Measurements from ENCODE around the gene GDF3. TPM values are rescaled to one million over a fixed set of nuclear protein-coding genes. Genes with fewer than 3 reads are reported as not detected.

The GDF3 gene
- total RNA-seq, 3 donors from 2014 or later, result 0.33 TPM; not detected in 2

DNA sequence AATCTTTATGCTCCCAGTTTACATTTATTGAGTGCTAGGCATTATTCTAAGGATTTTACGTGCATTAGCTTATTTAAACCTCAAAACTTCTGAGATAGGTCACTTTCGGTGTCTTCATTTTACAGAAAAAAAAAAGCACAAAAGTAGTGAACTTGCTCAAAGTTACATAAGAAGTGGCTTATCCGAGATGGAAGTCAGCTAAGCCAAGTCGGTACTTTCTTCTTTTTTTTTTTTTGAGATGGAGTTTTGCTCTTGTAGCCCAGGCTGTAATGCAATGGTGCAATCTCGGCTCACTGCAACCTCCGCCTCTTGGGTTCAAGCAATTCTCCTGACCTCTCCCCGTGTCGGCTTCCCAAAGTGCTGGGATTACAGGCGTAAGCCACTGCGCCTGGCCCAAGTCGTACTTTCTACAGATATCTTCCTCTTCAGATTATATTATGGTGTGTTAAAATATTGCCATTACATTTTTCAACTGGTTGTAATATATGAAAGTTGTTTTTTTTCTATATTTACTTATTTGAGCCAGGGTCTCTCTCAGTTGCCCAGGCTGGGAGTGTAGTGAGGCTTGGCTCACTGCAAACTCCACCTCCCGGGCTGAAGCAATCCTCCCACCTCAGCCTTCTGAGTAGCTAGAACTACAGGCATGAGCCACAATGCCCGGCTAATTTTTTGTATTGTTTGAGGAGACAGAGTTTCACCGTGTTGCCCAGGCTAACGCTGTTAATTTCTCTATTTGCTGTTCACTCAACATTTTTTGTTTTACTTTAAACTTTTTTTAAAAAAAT lies 24.6 kb upstream of the GDF3 start:
- Histone ChIP-seq H3K4me1 (no peaks in the 10 kb centered on the region), H3K27ac (no peak overlapping the region), H3K36me3 (no peaks in the 10 kb centered on the region), H3K4me3 (no peak overlapping the region), H3K9me3 (no peaks in the 10 kb centered on the region), H3K27me3 (peaks cover 0 to under 1% of the 10 kb centered on the region in 2 donors)
- intact Hi-C loops (cut with DNase I; ENCODE audit: low total_unique reads), result no loop called here
- TF ChIP-seq POLR2AphosphoS5 (IDR thresholded peaks at IDR 0.05) (no peak), POLR2A (IDR thresholded peaks at IDR 0.05) (no peak)
- TF ChIP-seq, protein P1, sequence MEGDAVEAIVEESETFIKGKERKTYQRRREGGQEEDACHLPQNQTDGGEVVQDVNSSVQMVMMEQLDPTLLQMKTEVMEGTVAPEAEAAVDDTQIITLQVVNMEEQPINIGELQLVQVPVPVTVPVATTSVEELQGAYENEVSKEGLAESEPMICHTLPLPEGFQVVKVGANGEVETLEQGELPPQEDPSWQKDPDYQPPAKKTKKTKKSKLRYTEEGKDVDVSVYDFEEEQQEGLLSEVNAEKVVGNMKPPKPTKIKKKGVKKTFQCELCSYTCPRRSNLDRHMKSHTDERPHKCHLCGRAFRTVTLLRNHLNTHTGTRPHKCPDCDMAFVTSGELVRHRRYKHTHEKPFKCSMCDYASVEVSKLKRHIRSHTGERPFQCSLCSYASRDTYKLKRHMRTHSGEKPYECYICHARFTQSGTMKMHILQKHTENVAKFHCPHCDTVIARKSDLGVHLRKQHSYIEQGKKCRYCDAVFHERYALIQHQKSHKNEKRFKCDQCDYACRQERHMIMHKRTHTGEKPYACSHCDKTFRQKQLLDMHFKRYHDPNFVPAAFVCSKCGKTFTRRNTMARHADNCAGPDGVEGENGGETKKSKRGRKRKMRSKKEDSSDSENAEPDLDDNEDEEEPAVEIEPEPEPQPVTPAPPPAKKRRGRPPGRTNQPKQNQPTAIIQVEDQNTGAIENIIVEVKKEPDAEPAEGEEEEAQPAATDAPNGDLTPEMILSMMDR (IDR thresholded peaks at IDR 0.05), result no peak
- DNase-seq (ENCODE audit: low spot score in 2 of 2), result no peak

DNA sequence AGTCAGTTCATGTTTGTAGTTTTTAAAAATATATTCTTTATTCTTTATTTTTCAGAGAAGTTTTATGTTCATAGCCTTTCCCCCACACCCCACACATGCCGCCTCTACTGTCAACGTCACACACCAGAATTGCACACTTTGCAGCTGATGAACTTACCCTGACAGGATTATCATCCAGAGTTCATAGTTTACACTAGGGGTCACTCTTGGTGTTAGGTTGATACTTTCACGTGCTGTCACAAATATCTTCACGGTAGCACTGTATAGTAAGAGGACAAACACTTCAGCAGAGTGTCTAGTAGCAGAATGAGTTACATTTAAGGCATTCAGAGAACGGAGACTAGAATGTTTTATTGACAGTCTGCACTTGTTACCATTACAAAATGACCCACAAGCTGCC lies 20.8 kb upstream of the GDF3 start:
- no peak for DNase-seq (ENCODE audit: low spot score in 2 of 2)
- Histone ChIP-seq H3K9me3 (no peaks in the 10 kb centered on the region), H3K27ac (no peak overlapping the region), H3K4me3 (no peak overlapping the region), H3K27me3 (no peaks in the 10 kb centered on the region), H3K36me3 (no peaks in the 10 kb centered on the region), H3K4me1 (no peaks in the 10 kb centered on the region)
- intact Hi-C loops (cut with DNase I; ENCODE audit: low total_unique reads), result no loop called here
- TF ChIP-seq, protein P1 (IDR thresholded peaks at IDR 0.05), result no peak
- TF ChIP-seq POLR2A (IDR thresholded peaks at IDR 0.05), result no peak
- no peak for TF ChIP-seq POLR2AphosphoS5 (IDR thresholded peaks at IDR 0.05)

DNA sequence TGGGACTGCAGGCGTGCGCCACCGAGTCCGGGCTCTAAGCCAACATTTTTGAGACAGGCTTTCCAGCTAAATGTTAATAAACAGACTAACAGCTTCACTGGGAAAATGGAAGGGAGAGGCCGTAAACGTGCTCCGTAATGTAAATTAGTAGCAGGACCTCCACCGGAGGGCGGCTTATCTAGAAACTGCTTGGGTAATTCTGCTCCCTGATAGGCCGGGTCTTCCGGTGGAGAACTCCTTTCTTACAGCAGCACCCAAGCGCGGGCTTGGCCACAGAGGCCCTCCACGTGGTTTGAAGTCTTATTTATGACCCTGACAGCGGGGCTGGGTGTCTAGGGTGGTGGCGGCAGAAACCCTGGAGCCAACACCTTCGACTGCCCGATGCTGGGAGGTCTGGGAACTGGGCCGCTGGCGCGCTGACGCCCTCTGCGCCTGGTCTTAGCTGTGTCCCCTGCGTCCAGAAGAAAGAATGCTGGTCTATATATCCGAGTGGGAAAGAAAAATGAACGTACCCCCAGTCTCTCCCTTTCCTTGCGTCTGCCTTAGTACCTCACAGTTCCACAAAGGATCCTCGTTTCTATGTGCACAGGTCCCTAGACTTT lies 17.4 kb upstream of the GDF3 start:
- H3K36me3 ChIP-seq, result no peaks in the 10 kb centered on the region
- no peak for DNase-seq (ENCODE audit: low spot score in 2 of 2)
- TF ChIP-seq POLR2AphosphoS5 (IDR thresholded peaks at IDR 0.05), result no peak
- TF ChIP-seq, protein P1 (IDR thresholded peaks at IDR 0.05), result no peak
- no peak for TF ChIP-seq POLR2A (IDR thresholded peaks at IDR 0.05)
- H3K4me3 ChIP-seq, result no peak overlapping the region
- no peaks in the 10 kb centered on the region for H3K9me3 ChIP-seq
- no peaks in the 10 kb centered on the region for H3K27me3 ChIP-seq
- H3K27ac ChIP-seq, result no peak overlapping the region
- no peaks in the 10 kb centered on the region for H3K4me1 ChIP-seq
- intact Hi-C loops (cut with DNase I; ENCODE audit: low total_unique reads), result no loop called here

DNA sequence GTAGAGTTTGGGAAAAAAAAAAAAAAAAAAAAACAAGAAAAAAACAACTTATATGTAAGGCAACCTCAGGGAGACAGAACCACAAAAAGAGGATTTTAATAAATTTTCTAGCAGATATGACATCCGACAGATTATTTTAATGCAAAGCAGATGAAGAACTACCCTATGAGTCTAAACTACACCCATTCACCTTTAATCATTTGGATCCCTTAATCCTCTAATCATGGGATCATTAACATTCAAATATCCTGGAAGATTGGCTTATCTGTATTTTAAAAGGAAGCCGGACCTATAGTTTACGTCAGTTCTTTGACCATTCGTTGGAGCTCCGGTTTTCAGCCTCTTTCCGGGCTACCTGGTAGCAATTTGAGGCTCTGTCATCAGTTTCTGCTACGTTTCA lies 15.6 kb upstream of the GDF3 start, which contains the start of gene DPPA3:
Gene DPPA3, plus strand, starts transcription at position 301 of the 400 bp plus-strand sequence. CDS start 138 bp downstream, outside the sequence.
- TF ChIP-seq POLR2AphosphoS5 (IDR thresholded peaks at IDR 0.05), result no peak
- TF ChIP-seq, protein P1 (IDR thresholded peaks at IDR 0.05), result no peak
- TF ChIP-seq POLR2A (IDR thresholded peaks at IDR 0.05), result no peak
- Histone ChIP-seq H3K27ac (no peak within 1 kb of the TSS), H3K4me3 (no peak within 1 kb of the TSS), H3K9me3 (no peaks in the 10 kb centered on the region), H3K27me3 (no peaks in the 10 kb centered on the region), H3K36me3 (no peaks in the 10 kb centered on the region), H3K4me1 (no peaks in the 10 kb centered on the region)
- DNase-seq (ENCODE audit: low spot score in 2 of 2), result no peak
- intact Hi-C loops (cut with DNase I; ENCODE audit: low total_unique reads), result no loop called here

Measured in breast epithelium (tissue), 4 donors.